ENCODE data around the gene CFAP300.

CFAP300 gene

GRCh38 chr11:102047305-102047924, at the start of gene CFAP300:
TSS of gene CFAP300 (plus strand) at chr11:102047437. CDS start at chr11:102047471, 34 bp downstream.
- DNase-seq (ENCODE audit: low read depth in 2 of 2, low spot score in 1 of 2) = no peak

GRCh38 chr11:102001657-102002338, 45.4 kb upstream of the CFAP300 start:
- no peak for DNase-seq (ENCODE audit: low read depth in 2 of 2, low spot score in 1 of 2)

- DNase-seq (ENCODE audit: low read depth in 2 of 2, low spot score in 1 of 2) = no peak
These were observed 43.0 kb upstream of the CFAP300 start for GRCh38 chr11:102004220-102004619.

GRCh38 chr11:102005306-102005705, 41.9 kb upstream of the CFAP300 start:
- no peak for DNase-seq (ENCODE audit: low read depth in 2 of 2, low spot score in 1 of 2)

- DNase-seq (ENCODE audit: low read depth in 2 of 2, low spot score in 1 of 2) = no peak
These were observed 40.2 kb upstream of the CFAP300 start for GRCh38 chr11:102006835-102007566.

GRCh38 chr11:102007567-102008437, 39.4 kb upstream of the CFAP300 start:
- DNase-seq (ENCODE audit: low read depth in 2 of 2, low spot score in 1 of 2) = no peak

GRCh38 chr11:102010776-102011494, 36.3 kb upstream of the CFAP300 start:
- no peak for DNase-seq (ENCODE audit: low read depth in 2 of 2, low spot score in 1 of 2)

GRCh38 chr11:102012946-102013345, 34.3 kb upstream of the CFAP300 start:
- no peak for DNase-seq (ENCODE audit: low read depth in 2 of 2, low spot score in 1 of 2)

GRCh38 chr11:102014756-102015155, 32.5 kb upstream of the CFAP300 start:
- no peak for DNase-seq (ENCODE audit: low read depth in 2 of 2, low spot score in 1 of 2)

GRCh38 chr11:102017026-102017425, 30.2 kb upstream of the CFAP300 start:
- no peak for DNase-seq (ENCODE audit: low read depth in 2 of 2, low spot score in 1 of 2)

GRCh38 chr11:102026217-102026616, 21.0 kb upstream of the CFAP300 start:
- DNase-seq (ENCODE audit: low read depth in 2 of 2, low spot score in 1 of 2) = no peak

GRCh38 chr11:102026959-102027358, 20.3 kb upstream of the CFAP300 start:
- no peak for DNase-seq (ENCODE audit: low read depth in 2 of 2, low spot score in 1 of 2)

GRCh38 chr11:102036757-102037156, 10.5 kb upstream of the CFAP300 start:
- no peak for DNase-seq (ENCODE audit: low read depth in 2 of 2, low spot score in 1 of 2)

GRCh38 chr11:102046841-102047240, 396 bp upstream of the CFAP300 start:
- no peak for DNase-seq (ENCODE audit: low read depth in 2 of 2, low spot score in 1 of 2)

- DNase-seq (ENCODE audit: low read depth in 2 of 2, low spot score in 1 of 2) = no peak
These were observed 3.8 kb downstream of the CFAP300 start for GRCh38 chr11:102050927-102051575.

- no peak for DNase-seq (ENCODE audit: low read depth in 2 of 2, low spot score in 1 of 2)
These were observed 14.0 kb downstream of the CFAP300 start for GRCh38 chr11:102061276-102061675.

- DNase-seq (ENCODE audit: low read depth in 2 of 2, low spot score in 1 of 2) = no peak
These were observed 14.9 kb downstream of the CFAP300 start for GRCh38 chr11:102062106-102062505.

GRCh38 chr11:102064316-102064715, 17.1 kb downstream of the CFAP300 start:
- no peak for DNase-seq (ENCODE audit: low read depth in 2 of 2, low spot score in 1 of 2)

GRCh38 chr11:102070766-102071165, 23.5 kb downstream of the CFAP300 start:
- DNase-seq (ENCODE audit: low read depth in 2 of 2, low spot score in 1 of 2) = no peak
